ENCODE measurements around the gene LUC7L2.

LUC7L2 gene

DNA sequence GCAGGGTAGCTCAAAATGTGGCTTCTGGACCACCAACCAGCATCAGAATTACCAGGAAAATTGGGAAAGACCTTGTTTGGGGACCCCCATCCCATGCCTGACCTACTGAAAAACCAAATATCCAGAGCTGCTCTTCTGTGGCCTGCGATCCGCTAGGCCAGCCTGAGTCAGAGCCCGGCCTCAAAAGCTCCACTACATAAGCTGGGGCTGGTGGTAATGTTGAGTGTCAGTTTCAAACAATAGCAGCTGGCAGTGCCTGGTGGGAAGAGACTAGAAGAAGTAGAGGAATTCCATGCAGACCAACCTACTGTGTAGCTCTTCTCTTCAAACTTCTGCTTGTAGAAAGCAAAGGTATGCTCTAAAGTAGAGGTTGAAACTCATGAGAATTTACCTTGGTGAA is 71.8 kb downstream of the LUC7L2 start:
- Histone ChIP-seq H3K27me3 (replicated peaks; ENCODE audit: control insufficient read depth, insufficient read depth, low read length, poor library complexity, severe bottlenecking) (no peaks in the 10 kb centered on the region), H3K4me3 (ENCODE audit: insufficient read depth, low read depth, low read length, poor library complexity, severe bottlenecking) (no peak overlapping the region)
- DNase-seq, result no peak

GRCh38 chr7:139436806-139437205 is 77.1 kb downstream of the LUC7L2 start:
- Histone ChIP-seq H3K36me3 (ENCODE audit: control insufficient read depth, insufficient read depth, low read length) (no peaks in the 10 kb centered on the region), H3K4me3 (ENCODE audit: insufficient read depth, low read depth, low read length, poor library complexity, severe bottlenecking) (no peak overlapping the region), H3K27ac (ENCODE audit: insufficient read depth, low read length, poor library complexity, severe bottlenecking) (no peak overlapping the region), H3K4me1 (ENCODE audit: control insufficient read depth, insufficient read depth, low read length, poor library complexity, severe bottlenecking) (no peaks in the 10 kb centered on the region), H3K9me3 (ENCODE audit: control insufficient read depth, low read length) (no peaks in the 10 kb centered on the region), H3K27me3 (replicated peaks; ENCODE audit: control insufficient read depth, insufficient read depth, low read length, poor library complexity, severe bottlenecking) (no peaks in the 10 kb centered on the region)
- no peak for DNase-seq

More for the DNA sequence above, 71.8 kb downstream of the LUC7L2 start:
- no peaks in the 10 kb centered on the region for H3K9me3 ChIP-seq (ENCODE audit: control insufficient read depth, low read length)
- H3K36me3 ChIP-seq (ENCODE audit: control insufficient read depth, insufficient read depth, low read length), result no peaks in the 10 kb centered on the region
- H3K27ac ChIP-seq (ENCODE audit: insufficient read depth, low read length, poor library complexity, severe bottlenecking), result no peak overlapping the region
- H3K4me1 ChIP-seq (ENCODE audit: control insufficient read depth, insufficient read depth, low read length, poor library complexity, severe bottlenecking), result no peaks in the 10 kb centered on the region

DNA sequence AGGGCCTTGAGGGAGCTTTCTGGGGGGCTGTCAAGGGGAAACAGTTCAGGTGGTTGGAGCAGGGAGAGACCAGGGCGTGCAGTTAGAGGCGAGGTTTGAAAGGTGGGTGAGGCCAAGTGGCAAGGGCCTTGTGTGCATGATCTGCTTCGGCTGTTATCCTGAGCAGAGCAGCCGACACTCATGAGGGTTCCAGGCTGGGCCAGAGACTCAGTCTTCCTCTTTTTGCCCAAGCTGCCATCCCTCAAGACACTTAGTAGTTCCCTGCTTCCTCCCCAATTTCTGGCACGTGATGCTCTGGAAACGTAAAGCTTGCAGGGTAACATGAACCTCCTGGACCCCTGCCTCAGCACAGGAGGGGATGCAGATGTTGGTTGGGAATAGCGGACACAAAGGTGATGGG is 79.7 kb downstream of the LUC7L2 start:
- Histone ChIP-seq H3K4me1 (ENCODE audit: control insufficient read depth, insufficient read depth, low read length, poor library complexity, severe bottlenecking) (no peaks in the 10 kb centered on the region), H3K36me3 (ENCODE audit: control insufficient read depth, insufficient read depth, low read length) (no peaks in the 10 kb centered on the region), H3K4me3 (ENCODE audit: insufficient read depth, low read depth, low read length, poor library complexity, severe bottlenecking) (no peak overlapping the region), H3K27ac (ENCODE audit: insufficient read depth, low read length, poor library complexity, severe bottlenecking) (no peak overlapping the region), H3K9me3 (ENCODE audit: control insufficient read depth, low read length) (no peaks in the 10 kb centered on the region), H3K27me3 (replicated peaks; ENCODE audit: control insufficient read depth, insufficient read depth, low read length, poor library complexity, severe bottlenecking) (no peaks in the 10 kb centered on the region)
- no peak for DNase-seq

DNA sequence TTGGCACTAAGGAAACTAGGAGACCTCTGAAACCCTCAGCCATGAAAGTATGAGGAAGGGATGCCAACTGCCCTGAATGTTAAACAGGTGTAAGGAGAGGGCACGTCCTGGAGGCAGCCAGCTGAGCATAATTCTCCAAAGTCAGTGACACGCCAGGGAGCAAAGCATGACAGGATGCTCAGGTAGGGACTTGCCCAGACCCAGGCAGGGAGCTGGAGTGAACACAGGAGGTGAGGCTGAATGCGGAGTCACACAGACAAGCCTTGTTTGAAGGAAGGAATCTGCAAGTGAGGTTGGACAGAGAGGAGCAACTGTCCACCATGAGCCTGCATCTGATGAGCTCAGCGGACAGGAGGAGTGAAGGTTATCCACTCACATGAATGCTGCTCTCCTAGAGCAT is 82.3 kb downstream of the LUC7L2 start:
- no peaks in the 10 kb centered on the region for H3K36me3 ChIP-seq (ENCODE audit: control insufficient read depth, insufficient read depth, low read length)
- no peaks in the 10 kb centered on the region for H3K4me1 ChIP-seq (ENCODE audit: control insufficient read depth, insufficient read depth, low read length, poor library complexity, severe bottlenecking)
- no peaks in the 10 kb centered on the region for H3K27me3 ChIP-seq (replicated peaks; ENCODE audit: control insufficient read depth, insufficient read depth, low read length, poor library complexity, severe bottlenecking)
- H3K4me3 ChIP-seq (ENCODE audit: insufficient read depth, low read depth, low read length, poor library complexity, severe bottlenecking), result no peak overlapping the region
- H3K27ac ChIP-seq (ENCODE audit: insufficient read depth, low read length, poor library complexity, severe bottlenecking), result no peak overlapping the region
- no peaks in the 10 kb centered on the region for H3K9me3 ChIP-seq (ENCODE audit: control insufficient read depth, low read length)
- no peak for DNase-seq

DNA sequence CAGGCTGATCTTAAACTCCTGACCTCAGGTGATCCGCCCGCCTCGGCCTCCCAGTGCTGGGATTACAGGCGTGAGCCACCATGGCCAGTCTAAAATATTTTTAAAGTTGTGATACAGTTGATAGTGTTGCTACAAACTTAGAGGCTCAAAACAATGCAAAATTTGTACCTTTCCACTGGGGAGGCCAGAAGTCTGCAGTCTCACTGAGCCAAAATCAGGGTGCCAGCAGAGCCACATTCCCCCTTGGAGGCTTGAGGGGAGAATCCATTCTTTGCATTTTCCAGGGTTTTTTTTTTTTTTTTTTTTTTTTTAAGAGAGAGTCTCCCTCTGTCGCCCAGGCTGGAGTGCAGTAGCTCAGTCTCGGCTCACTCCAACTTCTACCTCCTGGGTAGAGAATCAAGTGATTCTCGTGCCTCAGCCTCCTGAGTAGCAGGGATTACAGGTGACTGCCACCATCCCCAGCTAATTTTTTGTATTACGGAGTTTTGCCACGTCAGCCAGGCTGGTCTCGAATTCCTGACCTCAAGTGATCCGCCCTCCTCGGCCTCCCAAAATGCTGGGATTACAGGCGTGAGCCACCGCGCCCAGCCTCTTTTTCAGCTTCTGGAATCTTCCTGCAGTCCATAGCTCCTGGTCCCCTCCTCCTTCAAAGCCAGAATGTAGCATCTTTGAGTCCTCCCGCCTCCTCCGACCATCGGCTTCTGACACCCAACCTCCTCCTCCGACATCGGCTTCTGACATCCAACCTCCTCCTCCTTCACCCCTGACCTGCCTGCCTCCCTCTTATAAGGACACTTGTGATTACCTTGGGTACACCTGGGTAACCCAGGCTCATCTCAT is 86.6 kb downstream of the LUC7L2 start:
- H3K27me3 ChIP-seq (replicated peaks; ENCODE audit: control insufficient read depth, insufficient read depth, low read length, poor library complexity, severe bottlenecking), result no peaks in the 10 kb centered on the region
- H3K9me3 ChIP-seq (ENCODE audit: control insufficient read depth, low read length), result no peaks in the 10 kb centered on the region
- H3K36me3 ChIP-seq (ENCODE audit: control insufficient read depth, insufficient read depth, low read length), result no peaks in the 10 kb centered on the region
- H3K27ac ChIP-seq (ENCODE audit: insufficient read depth, low read length, poor library complexity, severe bottlenecking), result no peak overlapping the region
- H3K4me3 ChIP-seq (ENCODE audit: insufficient read depth, low read depth, low read length, poor library complexity, severe bottlenecking), result no peak overlapping the region
- no peak for DNase-seq
- no peaks in the 10 kb centered on the region for H3K4me1 ChIP-seq (ENCODE audit: control insufficient read depth, insufficient read depth, low read length, poor library complexity, severe bottlenecking)

DNA sequence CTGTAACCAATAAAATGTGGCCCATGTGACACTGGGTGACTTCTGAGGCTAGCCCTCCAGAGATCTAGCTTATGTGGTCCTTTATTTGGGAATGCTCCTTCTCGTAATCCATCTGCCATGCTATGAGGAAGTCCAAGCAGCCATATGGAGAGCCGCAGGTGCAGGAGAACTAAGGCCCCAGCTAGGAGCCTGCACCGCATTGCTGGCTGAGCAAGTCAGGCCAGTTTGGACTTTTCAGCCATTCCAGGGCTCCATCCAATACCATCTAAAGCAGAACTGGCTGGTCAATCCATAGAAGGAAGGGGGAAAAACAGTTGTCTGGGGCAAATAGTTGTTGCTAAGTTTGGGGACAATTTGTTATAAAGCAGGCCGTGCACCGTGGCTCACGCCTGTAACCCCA is 91.2 kb downstream of the LUC7L2 start:
- H3K27me3 ChIP-seq (replicated peaks; ENCODE audit: control insufficient read depth, insufficient read depth, low read length, poor library complexity, severe bottlenecking), result no peaks in the 10 kb centered on the region
- H3K4me1 ChIP-seq (ENCODE audit: control insufficient read depth, insufficient read depth, low read length, poor library complexity, severe bottlenecking), result no peaks in the 10 kb centered on the region
- H3K9me3 ChIP-seq (ENCODE audit: control insufficient read depth, low read length), result no peaks in the 10 kb centered on the region
- no peak overlapping the region for H3K27ac ChIP-seq (ENCODE audit: insufficient read depth, low read length, poor library complexity, severe bottlenecking)
- H3K4me3 ChIP-seq (ENCODE audit: insufficient read depth, low read depth, low read length, poor library complexity, severe bottlenecking), result no peak overlapping the region
- DNase-seq, result no peak
- no peaks in the 10 kb centered on the region for H3K36me3 ChIP-seq (ENCODE audit: control insufficient read depth, insufficient read depth, low read length)

DNA sequence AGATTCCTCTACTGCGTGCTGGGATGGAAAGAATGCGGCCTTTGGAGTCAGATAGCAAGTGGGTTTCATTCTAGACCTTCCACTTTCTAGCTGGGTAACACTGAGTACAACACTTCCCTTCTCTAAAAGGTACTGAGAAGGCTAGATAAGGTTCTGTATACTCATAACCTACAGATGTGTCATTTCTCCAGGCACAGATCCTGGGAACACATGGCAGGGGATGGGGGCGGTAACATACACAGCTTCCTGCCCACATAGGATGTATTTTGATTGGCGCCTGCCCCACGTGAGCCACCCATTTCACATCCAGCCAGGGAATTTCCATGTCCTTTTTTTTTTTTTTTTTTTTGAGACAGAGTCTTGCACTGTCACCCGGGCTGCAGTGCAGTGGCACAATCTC is 91.9 kb downstream of the LUC7L2 start:
- no peak for DNase-seq

DNA sequence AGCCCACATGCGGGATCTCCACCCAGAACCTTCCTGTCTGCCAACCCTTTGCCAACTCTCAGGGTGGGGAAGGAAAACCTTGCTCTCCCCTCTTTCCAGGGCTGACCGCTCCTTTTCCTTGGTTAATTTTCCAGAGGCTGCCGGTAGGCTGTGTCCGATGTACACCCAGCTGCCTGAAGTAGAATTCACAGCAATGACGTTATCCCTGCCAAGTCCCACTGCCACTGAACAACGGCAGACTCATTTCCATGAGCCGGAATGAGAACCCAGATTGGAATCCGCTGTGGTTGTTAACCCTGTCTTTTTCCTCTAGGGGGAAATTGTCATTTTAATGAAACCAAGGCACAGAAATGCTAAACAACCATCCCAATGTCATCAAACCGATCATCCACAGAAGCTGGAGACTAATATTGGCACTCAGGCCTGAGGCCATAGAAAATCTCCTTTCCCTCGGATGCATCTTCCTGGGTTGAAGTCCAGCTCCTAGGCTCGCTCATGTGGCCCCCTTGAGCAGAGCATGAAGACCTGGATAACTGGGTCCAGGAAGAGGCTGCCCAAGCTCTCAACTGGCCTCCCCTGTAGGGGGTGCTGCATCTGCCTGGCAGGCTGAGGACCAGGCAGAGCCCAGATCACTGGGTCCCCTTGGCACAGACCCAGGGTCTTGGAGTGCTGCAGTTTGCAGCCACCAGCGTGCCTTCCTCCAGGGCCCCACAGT is 93.4 kb downstream of the LUC7L2 start:
- Histone ChIP-seq H3K4me3 (ENCODE audit: insufficient read depth, low read depth, low read length, poor library complexity, severe bottlenecking) (no peak overlapping the region), H3K36me3 (ENCODE audit: control insufficient read depth, insufficient read depth, low read length) (no peaks in the 10 kb centered on the region), H3K4me1 (ENCODE audit: control insufficient read depth, insufficient read depth, low read length, poor library complexity, severe bottlenecking) (no peaks in the 10 kb centered on the region), H3K9me3 (ENCODE audit: control insufficient read depth, low read length) (no peaks in the 10 kb centered on the region), H3K27me3 (replicated peaks; ENCODE audit: control insufficient read depth, insufficient read depth, low read length, poor library complexity, severe bottlenecking) (no peaks in the 10 kb centered on the region), H3K27ac (ENCODE audit: insufficient read depth, low read length, poor library complexity, severe bottlenecking) (no peak overlapping the region)
- no peak for DNase-seq

More for the DNA sequence above, 91.9 kb downstream of the LUC7L2 start:
- Histone ChIP-seq H3K4me1 (ENCODE audit: control insufficient read depth, insufficient read depth, low read length, poor library complexity, severe bottlenecking) (no peaks in the 10 kb centered on the region), H3K36me3 (ENCODE audit: control insufficient read depth, insufficient read depth, low read length) (no peaks in the 10 kb centered on the region), H3K27ac (ENCODE audit: insufficient read depth, low read length, poor library complexity, severe bottlenecking) (no peak overlapping the region), H3K27me3 (replicated peaks; ENCODE audit: control insufficient read depth, insufficient read depth, low read length, poor library complexity, severe bottlenecking) (no peaks in the 10 kb centered on the region), H3K9me3 (ENCODE audit: control insufficient read depth, low read length) (no peaks in the 10 kb centered on the region), H3K4me3 (ENCODE audit: insufficient read depth, low read depth, low read length, poor library complexity, severe bottlenecking) (no peak overlapping the region)

GRCh38 chr7:139453673-139454321 is 94.1 kb downstream of the LUC7L2 start:
- no peak overlapping the region for H3K4me3 ChIP-seq (ENCODE audit: insufficient read depth, low read depth, low read length, poor library complexity, severe bottlenecking)
- no peak overlapping the region for H3K27ac ChIP-seq (ENCODE audit: insufficient read depth, low read length, poor library complexity, severe bottlenecking)

GRCh38 chr7:139455789-139456188 is 96.1 kb downstream of the LUC7L2 start:
- H3K36me3 ChIP-seq (ENCODE audit: control insufficient read depth, insufficient read depth, low read length), result no peaks in the 10 kb centered on the region
- no peaks in the 10 kb centered on the region for H3K4me1 ChIP-seq (ENCODE audit: control insufficient read depth, insufficient read depth, low read length, poor library complexity, severe bottlenecking)
- no peak overlapping the region for H3K4me3 ChIP-seq (ENCODE audit: insufficient read depth, low read depth, low read length, poor library complexity, severe bottlenecking)
- no peaks in the 10 kb centered on the region for H3K9me3 ChIP-seq (ENCODE audit: control insufficient read depth, low read length)
- H3K27me3 ChIP-seq (replicated peaks; ENCODE audit: control insufficient read depth, insufficient read depth, low read length, poor library complexity, severe bottlenecking), result no peaks in the 10 kb centered on the region
- H3K27ac ChIP-seq (ENCODE audit: insufficient read depth, low read length, poor library complexity, severe bottlenecking), result no peak overlapping the region
- DNase-seq, result no peak

More at GRCh38 chr7:139453673-139454321, 94.1 kb downstream of the LUC7L2 start:
- H3K27me3 ChIP-seq (replicated peaks; ENCODE audit: control insufficient read depth, insufficient read depth, low read length, poor library complexity, severe bottlenecking), result no peaks in the 10 kb centered on the region
- H3K36me3 ChIP-seq (ENCODE audit: control insufficient read depth, insufficient read depth, low read length), result no peaks in the 10 kb centered on the region
- no peak for DNase-seq
- H3K9me3 ChIP-seq (ENCODE audit: control insufficient read depth, low read length), result no peaks in the 10 kb centered on the region
- no peaks in the 10 kb centered on the region for H3K4me1 ChIP-seq (ENCODE audit: control insufficient read depth, insufficient read depth, low read length, poor library complexity, severe bottlenecking)
